SU-DHL-6 (cell line): ENCODE measurements around the gene DRC7.

Experiments
- H2AFZ ChIP-seq: fragments of 200-600 bp; sonication (generic); 2 replicates; pipeline ENCODE4 v1.6.1; 2014; ENCODE audit warnings: low read depth, mild to moderate bottlenecking, moderate library complexity, mixed read lengths, antibody characterized with exemption, low read length; ENCODE audit not compliant: severe bottlenecking
- H3F3A ChIP-seq: fragments of 200-600 bp; shearing (Covaris generic); 2 replicates; pipeline ENCODE4 v1.6.0; 2016; ENCODE audit warnings: antibody characterized with exemption, mild to moderate bottlenecking; ENCODE audit not compliant: insufficient read depth
- H3K27ac ChIP-seq: fragments of 200-600 bp; sonication (generic); 2 replicates; pipeline ENCODE4 v1.5.1; 2016; ENCODE audit warnings: low read depth, mild to moderate bottlenecking, low read length, moderate library complexity, mixed read lengths
- H3K27me3 ChIP-seq: fragments of 200-600 bp; sonication (generic), shearing (Covaris generic); 2 replicates; pipeline ENCODE4 v1.6.0; 2014; ENCODE audit warnings: mild to moderate bottlenecking, low read length
- H3K36me3 ChIP-seq: fragments of 200-600 bp; sonication (generic); 2 replicates; pipeline ENCODE4 v1.6.1; 2014; ENCODE audit warnings: mild to moderate bottlenecking, low read length, mixed read lengths
- H3K4me2 ChIP-seq: fragments of 300-600, 200-600 bp; shearing (Covaris generic), sonication (generic); 2 replicates; pipeline ENCODE4 v1.6.0; 2014; ENCODE audit warnings: low read length, low read depth, mild to moderate bottlenecking; ENCODE audit not compliant: poor library complexity, severe bottlenecking
- H3K4me3 ChIP-seq: fragments of 200-600 bp; sonication (generic); 2 replicates; pipeline ENCODE4 v1.5.1; 2014; ENCODE audit warnings: antibody characterized with exemption, low read length, mild to moderate bottlenecking, mixed read lengths; ENCODE audit not compliant: insufficient read depth, poor library complexity, severe bottlenecking
- H3K79me2 ChIP-seq: fragments of 200-600 bp; sonication (generic); 2 replicates; pipeline ENCODE4 v1.6.1; 2014; ENCODE audit warnings: mild to moderate bottlenecking, low read length, moderate library complexity; ENCODE audit not compliant: insufficient read depth
- H3K9ac ChIP-seq: fragments of 200-600 bp; sonication (generic); 2 replicates; pipeline ENCODE4 v1.7.0; 2014; ENCODE audit warnings: mild to moderate bottlenecking, low read length
- H3K9me2 ChIP-seq: fragments of 200-600 bp; sonication (generic); replicated peaks from 2 replicates; pipeline ENCODE4 v1.6.1; 2014; ENCODE audit warnings: low read length; ENCODE audit not compliant: insufficient read depth
- H3K9me3 ChIP-seq: fragments of 200-600 bp; sonication (generic); 2 replicates; pipeline ENCODE4 v1.6.1; 2014; ENCODE audit warnings: low read length, mixed read lengths; ENCODE audit not compliant: insufficient read depth
- H4K20me1 ChIP-seq: fragments of 200-600 bp; sonication (generic); 2 replicates; pipeline ENCODE4 v1.6.1; 2014; ENCODE audit warnings: low read depth, mild to moderate bottlenecking, antibody characterized with exemption, low read length, moderate library complexity, mixed read lengths
- CTCF ChIP-seq: fragments of 200-600 bp; sonication (generic); IDR thresholded peaks from one replicate; pipeline ENCODE4 v1.5.1; 2017; ENCODE audit warnings: antibody characterized with exemption, mild to moderate bottlenecking, low read length, moderate library complexity; ENCODE audit not compliant: insufficient read depth, poor library complexity, severe bottlenecking
- EZH2phosphoT487 ChIP-seq: fragments of 200-600 bp; sonication (generic), shearing (Covaris generic); conservative IDR thresholded peaks from 2 replicates; pipeline ENCODE4 v1.6.1; 2018; ENCODE audit warnings: mild to moderate bottlenecking, antibody characterized with exemption, low read length, moderate library complexity, mixed read lengths

The DRC7 gene

GRCh38 chr16:57752203-57752580 is 57.6 kb downstream of the DRC7 start:
- no peak overlapping the region for H2AFZ ChIP-seq
- no peak overlapping the region for H3K9ac ChIP-seq
- H3K27ac ChIP-seq = no peak overlapping the region
- H4K20me1 ChIP-seq = no peaks in the 10 kb centered on the region
- no peaks in the 10 kb centered on the region for H3K36me3 ChIP-seq
- no peak overlapping the region for H3K4me2 ChIP-seq
- no peaks in the 10 kb centered on the region for H3K9me2 ChIP-seq
- no peaks in the 10 kb centered on the region for H3F3A ChIP-seq
- TF ChIP-seq CTCF (no peak), EZH2phosphoT487 (no peak)
- no peaks in the 10 kb centered on the region for H3K9me3 ChIP-seq
- H3K4me3 ChIP-seq = no peak overlapping the region
- H3K79me2 ChIP-seq = no peaks in the 10 kb centered on the region
- H3K27me3 ChIP-seq = no peaks in the 10 kb centered on the region

- Histone ChIP-seq H2AFZ (no peak overlapping the region), H3K27ac (no peak overlapping the region), H3K9me3 (no peaks in the 10 kb centered on the region), H3K27me3 (no peaks in the 10 kb centered on the region), H3K36me3 (no peaks in the 10 kb centered on the region), H3F3A (no peaks in the 10 kb centered on the region), H3K79me2 (no peaks in the 10 kb centered on the region), H3K4me2 (no peak overlapping the region), H3K9me2 (no peaks in the 10 kb centered on the region), H3K9ac (no peak overlapping the region), H4K20me1 (no peaks in the 10 kb centered on the region), H3K4me3 (no peak overlapping the region)
- TF ChIP-seq EZH2phosphoT487 (no peak), CTCF (no peak)
Measured at GRCh38 chr16:57752581-57753447, 58.2 kb downstream of the DRC7 start.

GRCh38 chr16:57753448-57754353 is 59.1 kb downstream of the DRC7 start:
- Histone ChIP-seq H3K9me3 (no peaks in the 10 kb centered on the region), H4K20me1 (no peaks in the 10 kb centered on the region), H3K79me2 (no peaks in the 10 kb centered on the region), H2AFZ (no peak overlapping the region), H3K27me3 (no peaks in the 10 kb centered on the region), H3K9me2 (no peaks in the 10 kb centered on the region), H3F3A (no peaks in the 10 kb centered on the region), H3K27ac (no peak overlapping the region), H3K36me3 (no peaks in the 10 kb centered on the region), H3K4me3 (no peak overlapping the region), H3K9ac (no peak overlapping the region), H3K4me2 (no peak overlapping the region)
- no peak for TF ChIP-seq EZH2phosphoT487
- TF ChIP-seq CTCF = no peak
